T-helper 2 cell (primary cell): ENCODE data around the gene ZNF488.
A peak's percentile ranks its signal among the peaks of the same experiment; 100 is the strongest.

Experiments
- DNase-seq, 5 experiments: peaks; one replicate each; pipeline versions ENCODE4 v3.0.0 to v3.0.0-alpha.2; 2012 to 2022

Gene ZNF488

GRCh38 chr10:47365431-47366180 is 18.5 kb downstream of the ZNF488 start:
- no peak for DNase-seq

GRCh38 chr10:47364911-47365310 is 19.2 kb downstream of the ZNF488 start:
- no peak for DNase-seq

- no peak for DNase-seq
These were observed 19.7 kb downstream of the ZNF488 start for GRCh38 chr10:47364366-47364765.

- no peak for DNase-seq
These were observed 20.3 kb downstream of the ZNF488 start for GRCh38 chr10:47363781-47364180.

GRCh38 chr10:47362199-47362598 is 21.9 kb downstream of the ZNF488 start:
- DNase-seq: no peak

GRCh38 chr10:47361293-47361692 is 22.8 kb downstream of the ZNF488 start:
- peak in 1 of 5 experiments; percentile 32 for DNase-seq

- DNase-seq: peak in 1 of 5 experiments; percentile 75
These were observed 23.6 kb downstream of the ZNF488 start for GRCh38 chr10:47360419-47361040.

GRCh38 chr10:47359626-47360418 is 24.3 kb downstream of the ZNF488 start:
- no peak for DNase-seq

- no peak for DNase-seq
These were observed 25.0 kb downstream of the ZNF488 start for GRCh38 chr10:47359101-47359500.

GRCh38 chr10:47358457-47358856 is 25.6 kb downstream of the ZNF488 start:
- DNase-seq: no peak

- DNase-seq: no peak
These were observed 26.2 kb downstream of the ZNF488 start for GRCh38 chr10:47357911-47358310.

- no peak for DNase-seq
These were observed 26.9 kb downstream of the ZNF488 start for GRCh38 chr10:47357131-47357582.

- no peak for DNase-seq
These were observed 27.4 kb downstream of the ZNF488 start for GRCh38 chr10:47356708-47357107.

GRCh38 chr10:47354900-47355299 is 29.2 kb downstream of the ZNF488 start:
- DNase-seq: no peak

- no peak for DNase-seq
These were observed 29.9 kb downstream of the ZNF488 start for GRCh38 chr10:47354165-47354564.

GRCh38 chr10:47353351-47353750 is 30.7 kb downstream of the ZNF488 start:
- DNase-seq: no peak

- DNase-seq: no peak
These were observed 31.9 kb downstream of the ZNF488 start for GRCh38 chr10:47351899-47352815.

GRCh38 chr10:47350671-47351640 is 33.1 kb downstream of the ZNF488 start:
- DNase-seq: no peak

GRCh38 chr10:47349941-47350371 is 34.1 kb downstream of the ZNF488 start:
- DNase-seq: no peak

- no peak for DNase-seq
These were observed 34.6 kb downstream of the ZNF488 start for GRCh38 chr10:47349516-47349915.
